GM12874 (cell line): ENCODE measurements around the gene PPHLN1.

Source experiments
- CTCF ChIP-seq: IDR thresholded peaks from 2 replicates; pipeline ENCODE4 v1.5.1; 2011; ENCODE audit warnings: low read depth, mild to moderate bottlenecking, control low read depth, low read length, moderate library complexity; ENCODE audit not compliant: insufficient read depth

The PPHLN1 gene

GRCh38 chr12:42322567-42322966 lies 3.4 kb upstream of the PPHLN1 start:
- TF ChIP-seq CTCF, result no peak

- no peak for TF ChIP-seq CTCF
Observed at GRCh38 chr12:42323856-42324255, 2.1 kb upstream of the PPHLN1 start.

GRCh38 chr12:42325326-42325652 lies 678 bp upstream of the PPHLN1 start:
- no peak for TF ChIP-seq CTCF

- no peak for TF ChIP-seq CTCF
Observed at GRCh38 chr12:42326541-42327226, 717 bp downstream of the PPHLN1 start.

GRCh38 chr12:42327227-42327590 lies 1.2 kb downstream of the PPHLN1 start:
- no peak for TF ChIP-seq CTCF

GRCh38 chr12:42332301-42333285 lies 6.6 kb downstream of the PPHLN1 start:
- peak; percentile 40; the same call in 1 of the 2 replicates for TF ChIP-seq CTCF

GRCh38 chr12:42336286-42336685 lies 10.3 kb downstream of the PPHLN1 start:
- TF ChIP-seq CTCF, result no peak
